NCI-H524 treated with DMSO at 0.1 percent for 48 hours (cell line): ENCODE measurements around the gene ASPHD1.
"Not testable (repeated sequence)": the region's sequence is repeated elsewhere in the genome, so short reads cannot be mapped to it uniquely, and the experiment has no call there.

Experiments used
- DNase-seq: peaks from one replicate; lab custom pipeline; 2025; lab: John Stamatoyannopoulos, UW

Gene ASPHD1

DNA sequence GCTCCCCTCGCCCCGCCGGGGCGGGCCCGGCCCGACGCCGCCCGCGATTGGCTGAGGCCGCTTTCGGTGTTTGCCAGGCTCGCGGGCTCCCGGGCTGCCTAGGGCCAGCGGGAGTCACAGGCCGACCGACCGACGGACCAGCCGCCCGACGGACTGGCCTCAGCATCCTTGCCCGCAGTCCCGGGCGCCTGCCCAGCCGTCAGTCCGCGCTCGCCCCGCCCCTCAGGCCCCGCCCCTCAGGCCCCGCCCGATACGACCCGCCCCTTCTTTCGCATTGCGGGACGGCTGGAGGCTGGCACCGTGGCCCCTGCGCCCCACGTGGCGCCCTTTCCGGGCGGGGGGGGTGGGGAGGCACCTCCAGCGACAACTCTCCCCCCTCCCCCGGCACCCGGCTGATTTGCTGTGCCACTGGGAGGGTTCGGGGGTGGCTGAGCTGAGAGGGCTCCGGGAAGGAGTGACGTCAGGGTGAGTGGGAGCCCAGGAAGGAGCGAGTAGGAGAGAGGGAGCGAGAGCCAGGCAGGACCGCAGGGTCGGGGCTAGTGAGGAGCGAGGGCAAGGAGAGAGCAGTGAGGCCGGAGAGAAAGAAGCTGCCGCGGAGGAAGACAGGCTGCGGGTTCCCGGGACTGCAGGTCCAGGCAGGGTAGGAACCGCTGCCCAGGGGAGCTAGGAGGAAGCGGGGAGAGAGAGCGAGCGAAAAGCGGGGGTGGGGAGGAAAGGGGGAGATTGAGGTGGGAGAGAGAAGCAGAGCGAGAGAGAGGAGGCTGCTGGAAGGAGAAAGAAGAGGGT lies at the start of gene ASPHD1:
Gene ASPHD1 (plus strand): TSS at position 387 of the 786 bp plus-strand sequence. CDS start 484 bp downstream, outside the sequence.
- DNase-seq: peak; percentile 53

- no peak for DNase-seq
These were observed 49.3 kb upstream of the ASPHD1 start for GRCh38 chr16:29850998-29851397.

GRCh38 chr16:29852654-29853053 lies 47.6 kb upstream of the ASPHD1 start:
- DNase-seq: no peak

- no peak for DNase-seq
These were observed 45.7 kb upstream of the ASPHD1 start for GRCh38 chr16:29854520-29855100.

DNA sequence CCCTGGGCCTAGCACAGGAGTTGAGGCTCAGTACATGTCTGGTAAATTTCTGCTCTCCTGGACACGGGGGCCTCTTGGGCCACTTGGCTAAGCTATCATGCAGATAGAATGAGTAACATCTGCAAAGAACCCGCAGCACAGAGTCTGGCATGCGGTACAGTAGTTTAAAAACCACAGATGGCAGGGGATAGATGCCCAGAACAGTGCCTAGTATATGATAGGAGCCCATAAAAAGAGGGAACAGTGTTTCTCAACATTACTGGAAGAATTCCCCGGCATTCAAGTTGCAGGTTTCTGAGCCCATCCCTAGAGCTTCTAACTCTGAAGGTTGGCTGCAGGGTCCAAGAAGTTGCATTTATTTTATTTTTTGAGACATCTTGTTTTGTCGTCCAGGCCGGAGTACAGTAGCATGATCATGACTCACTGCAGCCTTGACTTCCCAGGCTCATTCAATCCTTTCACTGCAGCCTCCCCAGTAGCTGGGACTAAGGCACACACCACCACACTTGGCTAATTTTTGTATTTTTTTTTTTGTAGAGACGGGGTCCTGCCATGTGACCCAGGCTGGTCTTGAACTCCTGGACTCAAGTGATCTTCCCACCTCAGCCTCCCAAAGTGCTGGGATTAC lies 43.0 kb upstream of the ASPHD1 start:
- DNase-seq: no peak

GRCh38 chr16:29858149-29858849 lies 42.0 kb upstream of the ASPHD1 start:
- DNase-seq: no peak

DNA sequence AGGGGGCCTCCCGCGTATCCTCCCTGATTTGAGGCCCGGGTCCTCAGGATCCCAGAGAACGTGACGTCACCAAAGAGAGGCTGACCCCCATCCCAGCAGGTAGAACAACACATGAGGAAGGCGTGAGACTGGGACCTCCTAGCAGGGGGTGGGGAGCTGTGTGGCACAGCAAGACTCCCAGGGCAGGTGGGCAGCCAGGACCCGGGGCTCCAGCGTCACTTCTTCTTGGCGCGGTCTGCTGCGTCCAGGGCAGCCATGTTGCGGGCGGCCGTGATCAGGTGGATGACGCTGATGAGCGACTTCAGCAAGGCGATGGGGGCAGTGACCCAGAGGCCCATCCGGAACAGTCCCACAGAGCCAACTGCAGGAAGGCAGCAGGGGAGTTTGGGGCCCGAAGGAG lies 41.3 kb upstream of the ASPHD1 start:
- no peak for DNase-seq

DNA sequence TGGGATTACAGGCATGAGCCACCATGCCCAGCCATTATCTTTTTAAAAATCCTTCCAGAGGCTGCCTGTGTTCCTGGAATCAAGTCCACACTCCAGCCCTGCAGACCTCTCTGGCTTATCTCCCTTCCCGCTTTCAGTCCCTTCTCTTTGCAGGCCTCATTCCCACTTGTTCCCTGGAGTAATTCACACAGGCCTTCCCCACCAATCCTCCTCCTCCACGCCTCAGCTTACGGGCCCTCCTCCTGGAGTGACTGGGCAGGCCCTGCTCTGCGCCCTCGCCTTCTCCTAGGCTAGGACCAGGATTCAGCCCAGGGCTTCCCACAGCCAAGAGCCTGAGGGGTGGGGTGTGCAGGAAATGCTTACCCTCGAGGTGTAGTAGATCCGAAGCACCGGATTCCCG lies 40.1 kb upstream of the ASPHD1 start:
- no peak for DNase-seq

DNA sequence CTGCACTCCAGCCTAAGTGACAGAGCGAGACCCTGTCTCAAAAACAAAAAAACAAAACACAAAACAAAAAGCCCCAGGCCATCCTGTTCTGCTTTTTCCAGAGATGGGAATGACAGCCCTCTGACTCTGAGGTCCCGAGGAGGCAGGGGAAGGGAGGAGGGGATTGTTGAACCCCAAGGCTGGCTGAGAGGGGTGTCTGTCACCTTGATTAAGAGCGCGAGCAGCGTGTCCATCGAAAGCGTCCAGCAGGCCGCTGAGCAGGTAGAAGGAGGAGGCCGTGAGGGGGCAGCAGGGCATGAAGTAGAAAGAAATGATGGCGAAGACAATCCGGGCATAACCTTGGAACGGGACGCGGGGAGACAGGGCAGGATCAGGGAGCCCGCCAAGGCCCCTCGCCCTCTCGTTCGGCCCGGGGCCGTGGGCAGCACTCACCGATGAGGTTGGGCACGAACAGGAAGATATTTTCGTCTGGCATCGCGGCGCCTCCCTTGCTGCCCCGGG lies 37.9 kb upstream of the ASPHD1 start:
- DNase-seq: no peak

- peak; percentile 84 for DNase-seq
These were observed 37.2 kb upstream of the ASPHD1 start, which contains the start of gene CDIPT for GRCh38 chr16:29862884-29863668. CDIPT (minus strand) TSS chr16:29863226; CDS start chr16:29862857, 369 bp downstream.

- no peak for DNase-seq
These were observed 36.7 kb upstream of the ASPHD1 start for GRCh38 chr16:29863669-29863984.

GRCh38 chr16:29864205-29864604 lies 36.1 kb upstream of the ASPHD1 start:
- DNase-seq: no peak

- no peak for DNase-seq
These were observed 31.8 kb upstream of the ASPHD1 start for GRCh38 chr16:29868396-29869009.

- DNase-seq: not testable (repeated sequence)
These were observed 31.2 kb upstream of the ASPHD1 start for GRCh38 chr16:29869067-29869466.

DNA sequence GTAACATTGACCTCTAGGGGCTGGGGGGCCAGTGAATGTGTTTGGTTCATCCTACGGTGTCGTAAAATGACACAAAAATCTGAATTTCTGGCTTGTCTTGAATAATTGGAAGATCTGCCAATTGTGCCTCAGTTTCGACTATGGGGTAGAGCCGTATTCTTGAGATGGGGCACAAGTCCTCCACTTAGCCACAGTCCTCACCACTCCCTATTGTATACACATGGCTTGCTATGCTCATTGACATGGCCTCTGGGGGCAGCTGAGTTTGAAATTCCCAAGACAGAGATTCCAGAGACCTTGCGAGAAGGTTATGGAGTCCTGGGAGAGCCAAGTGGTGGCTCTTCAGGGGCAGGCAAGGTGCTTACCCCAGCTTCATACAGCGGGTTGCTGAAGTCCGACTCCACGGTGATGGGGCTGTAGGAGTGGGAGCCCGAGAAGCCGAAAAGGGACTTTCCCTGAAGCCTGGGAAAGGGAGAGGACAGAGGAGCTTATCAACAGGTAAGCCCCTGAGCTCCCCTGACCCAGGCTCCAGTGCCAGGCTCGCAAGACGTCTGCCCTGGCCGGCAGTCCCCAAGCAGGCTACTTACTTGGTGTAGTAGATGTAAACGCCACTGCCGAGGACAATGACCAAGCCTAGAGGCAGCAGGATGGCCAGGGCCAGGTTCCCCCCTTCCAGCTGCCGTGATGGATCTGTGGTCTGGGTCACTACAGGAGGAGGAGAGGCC lies 28.3 kb upstream of the ASPHD1 start:
- DNase-seq: no peak

DNA sequence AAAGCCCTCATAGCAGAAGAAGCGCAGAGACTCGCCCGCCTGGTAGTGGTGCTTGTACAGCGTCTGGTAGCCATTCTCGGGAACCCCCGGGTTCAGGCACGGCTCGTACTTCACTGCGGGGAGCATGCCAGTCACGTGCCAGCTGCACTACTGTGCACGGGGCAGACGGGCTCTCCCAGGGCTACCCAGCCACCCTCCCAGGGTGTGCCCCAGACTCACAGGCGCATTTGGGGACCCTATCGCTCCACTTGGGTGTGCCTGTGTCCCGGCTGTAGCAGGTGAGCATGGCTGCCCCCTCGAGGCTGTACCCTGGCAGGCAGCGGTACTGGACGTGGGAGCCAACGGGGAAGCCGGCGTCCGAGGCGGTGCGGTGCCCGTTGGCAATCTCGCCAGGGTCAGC lies 27.0 kb upstream of the ASPHD1 start:
- DNase-seq: no peak

- DNase-seq: no peak
These were observed 25.1 kb upstream of the ASPHD1 start for GRCh38 chr16:29875206-29875605.

DNA sequence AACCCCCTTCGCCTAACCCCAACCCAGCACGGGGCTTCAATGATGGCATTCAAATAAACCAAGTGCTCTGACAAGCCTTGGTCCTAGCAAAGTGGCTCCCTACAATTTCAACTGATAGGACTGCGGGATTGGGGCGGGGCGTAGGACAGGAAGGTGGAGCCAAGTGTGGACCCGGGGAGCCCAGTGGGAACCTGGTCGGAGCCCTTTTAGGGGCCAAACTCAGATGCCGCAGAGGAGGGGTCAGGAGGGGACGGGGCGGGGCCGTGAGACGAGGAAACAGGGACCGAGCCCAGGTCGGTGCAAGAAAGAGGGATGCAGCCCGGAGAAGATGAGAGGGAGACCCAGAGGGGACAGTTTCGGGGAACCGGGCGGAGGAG lies 24.1 kb upstream of the ASPHD1 start:
- DNase-seq: no peak

DNA sequence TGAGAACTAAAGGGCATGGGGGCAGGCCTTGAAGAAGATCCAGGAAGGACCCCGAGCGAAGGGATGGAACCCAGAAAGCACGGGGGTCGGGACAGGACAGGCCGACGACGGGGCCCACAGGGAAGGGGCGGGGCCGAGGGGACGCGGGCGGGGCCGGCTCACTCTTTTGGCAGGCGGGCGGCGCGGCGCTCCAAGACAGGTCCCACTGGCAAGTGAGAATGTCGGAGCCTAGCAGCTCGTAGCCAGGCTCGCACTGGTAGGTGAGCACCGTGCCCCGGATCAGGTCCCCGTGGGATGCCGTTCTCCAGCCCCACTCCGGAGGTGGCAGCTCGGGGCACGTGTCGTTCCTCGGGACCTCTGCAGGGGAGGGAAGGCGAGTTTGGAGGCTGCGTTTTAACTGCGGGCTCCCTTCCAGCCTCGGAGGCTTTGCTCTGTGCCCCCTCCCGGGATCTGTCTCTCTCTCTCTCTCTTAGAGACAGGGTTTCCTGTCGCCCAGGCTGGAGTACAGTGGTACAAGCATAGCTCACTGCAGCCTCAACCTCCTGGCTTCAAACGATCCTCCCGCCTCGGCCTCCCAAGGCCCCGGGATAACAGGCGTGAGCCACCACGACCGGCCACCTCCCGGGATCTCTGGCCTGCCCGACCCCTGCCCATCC lies 23.6 kb upstream of the ASPHD1 start:
- no peak for DNase-seq
